ENCODE measurements around the gene CGB1.

Gene CGB1

GRCh38 chr19:49070416-49070815 lies 33.7 kb upstream of the CGB1 start:
- Histone ChIP-seq H3K36me3 (ENCODE audit: insufficient read depth, low read length) (no peaks in the 10 kb centered on the region), H3K4me1 (ENCODE audit: control insufficient read depth, insufficient read depth, low read length) (no peaks in the 10 kb centered on the region), H3K9ac (ENCODE audit: low read depth, low read length) (no peak overlapping the region), H3K27me3 (ENCODE audit: control insufficient read depth, insufficient read depth, low read length) (peaks cover 34% of the 10 kb centered on the region), H3K4me2 (ENCODE audit: low read length) (no peak overlapping the region), H3K9me3 (replicated peaks; ENCODE audit: low read length) (no peaks in the 10 kb centered on the region), H3K4me3 (ENCODE audit: low read length) (no peak overlapping the region)

GRCh38 chr19:49069026-49069425 lies 32.3 kb upstream of the CGB1 start:
- Histone ChIP-seq H3K4me3 (ENCODE audit: low read length) (no peak overlapping the region), H3K27me3 (ENCODE audit: control insufficient read depth, insufficient read depth, low read length) (peaks cover 42% of the 10 kb centered on the region), H3K9ac (ENCODE audit: low read depth, low read length) (no peak overlapping the region)

GRCh38 chr19:49067554-49067953 lies 30.9 kb upstream of the CGB1 start:
- Histone ChIP-seq H3K27me3 (ENCODE audit: control insufficient read depth, insufficient read depth, low read length) (peaks cover 36% of the 10 kb centered on the region), H3K4me2 (ENCODE audit: low read length) (no peak overlapping the region), H3K4me3 (ENCODE audit: low read length) (no peak overlapping the region), H3K9ac (ENCODE audit: low read depth, low read length) (no peak overlapping the region), H3K4me1 (ENCODE audit: control insufficient read depth, insufficient read depth, low read length) (peaks cover 5% of the 10 kb centered on the region), H3K36me3 (ENCODE audit: insufficient read depth, low read length) (no peaks in the 10 kb centered on the region), H3K9me3 (replicated peaks; ENCODE audit: low read length) (no peaks in the 10 kb centered on the region)

More at GRCh38 chr19:49069026-49069425, 32.3 kb upstream of the CGB1 start:
- no peak overlapping the region for H3K4me2 ChIP-seq (ENCODE audit: low read length)
- H3K4me1 ChIP-seq (ENCODE audit: control insufficient read depth, insufficient read depth, low read length), result peaks cover 5% of the 10 kb centered on the region
- H3K36me3 ChIP-seq (ENCODE audit: insufficient read depth, low read length), result no peaks in the 10 kb centered on the region
- H3K9me3 ChIP-seq (replicated peaks; ENCODE audit: low read length), result no peaks in the 10 kb centered on the region

GRCh38 chr19:49065905-49066512 lies 29.3 kb upstream of the CGB1 start:
- H3K4me3 ChIP-seq (ENCODE audit: low read length), result no peak overlapping the region
- peaks cover 25% of the 10 kb centered on the region for H3K27me3 ChIP-seq (ENCODE audit: control insufficient read depth, insufficient read depth, low read length)
- H3K4me2 ChIP-seq (ENCODE audit: low read length), result no peak overlapping the region
- H3K9me3 ChIP-seq (replicated peaks; ENCODE audit: low read length), result no peaks in the 10 kb centered on the region
- H3K4me1 ChIP-seq (ENCODE audit: control insufficient read depth, insufficient read depth, low read length), result peaks cover 5% of the 10 kb centered on the region
- H3K9ac ChIP-seq (ENCODE audit: low read depth, low read length), result no peak overlapping the region
- H3K36me3 ChIP-seq (ENCODE audit: insufficient read depth, low read length), result no peaks in the 10 kb centered on the region

- Histone ChIP-seq H3K4me2 (ENCODE audit: low read length) (peak within 1 kb of the TSS; percentile 44), H3K9me3 (replicated peaks; ENCODE audit: low read length) (no peaks in the 10 kb centered on the region), H3K4me1 (ENCODE audit: control insufficient read depth, insufficient read depth, low read length) (peaks cover 5% of the 10 kb centered on the region), H3K36me3 (ENCODE audit: insufficient read depth, low read length) (no peaks in the 10 kb centered on the region), H3K4me3 (ENCODE audit: low read length) (no peak within 1 kb of the TSS), H3K27me3 (ENCODE audit: control insufficient read depth, insufficient read depth, low read length) (peaks cover 21% of the 10 kb centered on the region), H3K9ac (ENCODE audit: low read depth, low read length) (no peak within 1 kb of the TSS)
Observed at GRCh38 chr19:49064768-49065611, 28.3 kb upstream of the CGB1 start, which contains the start of gene NTF4. Gene NTF4, minus strand, starts transcription at chr19:49064818. Its CDS starts 2,821 bp downstream, at chr19:49061997.

- Histone ChIP-seq H3K4me2 (ENCODE audit: low read length) (peak overlapping the region; percentile 44), H3K4me3 (ENCODE audit: low read length) (no peak overlapping the region), H3K27me3 (ENCODE audit: control insufficient read depth, insufficient read depth, low read length) (peaks cover 21% of the 10 kb centered on the region), H3K9me3 (replicated peaks; ENCODE audit: low read length) (no peaks in the 10 kb centered on the region), H3K4me1 (ENCODE audit: control insufficient read depth, insufficient read depth, low read length) (peaks cover 5% of the 10 kb centered on the region), H3K9ac (ENCODE audit: low read depth, low read length) (no peak overlapping the region), H3K36me3 (ENCODE audit: insufficient read depth, low read length) (no peaks in the 10 kb centered on the region)
Observed at GRCh38 chr19:49064029-49064629, 27.4 kb upstream of the CGB1 start.

- Histone ChIP-seq H3K36me3 (ENCODE audit: insufficient read depth, low read length) (no peaks in the 10 kb centered on the region), H3K9me3 (replicated peaks; ENCODE audit: low read length) (no peaks in the 10 kb centered on the region), H3K4me2 (ENCODE audit: low read length) (no peak overlapping the region), H3K4me1 (ENCODE audit: control insufficient read depth, insufficient read depth, low read length) (peaks cover 20% of the 10 kb centered on the region), H3K9ac (ENCODE audit: low read depth, low read length) (no peak overlapping the region), H3K4me3 (ENCODE audit: low read length) (no peak overlapping the region), H3K27me3 (ENCODE audit: control insufficient read depth, insufficient read depth, low read length) (peaks cover 12% of the 10 kb centered on the region)
Observed at GRCh38 chr19:49061445-49061844, 24.8 kb upstream of the CGB1 start.

GRCh38 chr19:49061000-49061399 lies 24.3 kb upstream of the CGB1 start:
- H3K4me2 ChIP-seq (ENCODE audit: low read length), result no peak overlapping the region
- H3K4me3 ChIP-seq (ENCODE audit: low read length), result no peak overlapping the region
- H3K4me1 ChIP-seq (ENCODE audit: control insufficient read depth, insufficient read depth, low read length), result peaks cover 21% of the 10 kb centered on the region
- no peak overlapping the region for H3K9ac ChIP-seq (ENCODE audit: low read depth, low read length)
- H3K36me3 ChIP-seq (ENCODE audit: insufficient read depth, low read length), result no peaks in the 10 kb centered on the region
- no peaks in the 10 kb centered on the region for H3K9me3 ChIP-seq (replicated peaks; ENCODE audit: low read length)
- H3K27me3 ChIP-seq (ENCODE audit: control insufficient read depth, insufficient read depth, low read length), result peaks cover 11% of the 10 kb centered on the region

GRCh38 chr19:49059053-49059452 lies 22.4 kb upstream of the CGB1 start:
- no peak overlapping the region for H3K9ac ChIP-seq (ENCODE audit: low read depth, low read length)
- no peaks in the 10 kb centered on the region for H3K36me3 ChIP-seq (ENCODE audit: insufficient read depth, low read length)
- H3K4me3 ChIP-seq (ENCODE audit: low read length), result no peak overlapping the region
- peaks cover 3% of the 10 kb centered on the region for H3K27me3 ChIP-seq (ENCODE audit: control insufficient read depth, insufficient read depth, low read length)
- no peak overlapping the region for H3K4me2 ChIP-seq (ENCODE audit: low read length)
- peaks cover 16% of the 10 kb centered on the region for H3K4me1 ChIP-seq (ENCODE audit: control insufficient read depth, insufficient read depth, low read length)
- no peaks in the 10 kb centered on the region for H3K9me3 ChIP-seq (replicated peaks; ENCODE audit: low read length)

- H3K27me3 ChIP-seq (ENCODE audit: control insufficient read depth, insufficient read depth, low read length), result no peaks in the 10 kb centered on the region
- H3K36me3 ChIP-seq (ENCODE audit: insufficient read depth, low read length), result no peaks in the 10 kb centered on the region
- peaks cover 16% of the 10 kb centered on the region for H3K4me1 ChIP-seq (ENCODE audit: control insufficient read depth, insufficient read depth, low read length)
- H3K9ac ChIP-seq (ENCODE audit: low read depth, low read length), result no peak overlapping the region
- H3K4me3 ChIP-seq (ENCODE audit: low read length), result no peak overlapping the region
- H3K4me2 ChIP-seq (ENCODE audit: low read length), result no peak overlapping the region
- H3K9me3 ChIP-seq (replicated peaks; ENCODE audit: low read length), result no peaks in the 10 kb centered on the region
Observed at GRCh38 chr19:49058562-49058961, 21.9 kb upstream of the CGB1 start.

- Histone ChIP-seq H3K4me2 (ENCODE audit: low read length) (peak within 1 kb of the TSS; percentile 90), H3K4me1 (ENCODE audit: control insufficient read depth, insufficient read depth, low read length) (peaks cover 16% of the 10 kb centered on the region), H3K9ac (ENCODE audit: low read depth, low read length) (peak within 1 kb of the TSS; percentile 71), H3K4me3 (ENCODE audit: low read length) (peak within 1 kb of the TSS; percentile 77), H3K27me3 (ENCODE audit: control insufficient read depth, insufficient read depth, low read length) (no peaks in the 10 kb centered on the region), H3K9me3 (replicated peaks; ENCODE audit: low read length) (no peaks in the 10 kb centered on the region), H3K36me3 (ENCODE audit: insufficient read depth, low read length) (no peaks in the 10 kb centered on the region)
Observed at GRCh38 chr19:49057636-49058234, 21.0 kb upstream of the CGB1 start, which contains the start of gene CGB7. Gene CGB7, minus strand, starts transcription at chr19:49057749. Its CDS starts 2,374 bp downstream, at chr19:49055375.

All from skeletal muscle satellite cell (primary cell).